IPS DF 4.7 (cell line): ENCODE measurements around the gene BCAT1.
"Not testable (repeated sequence)": the region's sequence is repeated elsewhere in the genome, so short reads cannot be mapped to it uniquely, and the experiment has no call there.

Source experiments
- DNase-seq: peaks from one replicate; pipeline ENCODE4 v3.0.0-alpha.2; 2013; ENCODE audit warnings: low spot score; ENCODE audit errors: extremely low read depth

The BCAT1 gene

GRCh38 chr12:24960222-24960855, 11.4 kb upstream of the BCAT1 start:
- DNase-seq: no peak

- not testable (repeated sequence) for DNase-seq
These were observed 7.5 kb upstream of the BCAT1 start for GRCh38 chr12:24956351-24956750.

GRCh38 chr12:24955853-24956252, 7.0 kb upstream of the BCAT1 start:
- DNase-seq: no peak

- DNase-seq: no peak
These were observed 6.5 kb upstream of the BCAT1 start for GRCh38 chr12:24955389-24955788.

- DNase-seq: no peak
These were observed 5.4 kb upstream of the BCAT1 start for GRCh38 chr12:24954261-24954660.

GRCh38 chr12:24952389-24952788, 3.5 kb upstream of the BCAT1 start:
- no peak for DNase-seq

GRCh38 chr12:24950231-24950834, 1.4 kb upstream of the BCAT1 start:
- no peak for DNase-seq

- no peak for DNase-seq
These were observed 513 bp downstream of the BCAT1 start for GRCh38 chr12:24948420-24948756.

- DNase-seq: no peak
These were observed 1.1 kb downstream of the BCAT1 start for GRCh38 chr12:24947541-24948419.

- DNase-seq: no peak
These were observed 3.1 kb downstream of the BCAT1 start for GRCh38 chr12:24945845-24946244.

GRCh38 chr12:24945039-24945438, 3.9 kb downstream of the BCAT1 start:
- DNase-seq: no peak

GRCh38 chr12:24944601-24944975, 4.3 kb downstream of the BCAT1 start:
- DNase-seq: no peak

- no peak for DNase-seq
These were observed 4.8 kb downstream of the BCAT1 start for GRCh38 chr12:24943947-24944600.

GRCh38 chr12:24940157-24940556, 8.7 kb downstream of the BCAT1 start:
- no peak for DNase-seq

GRCh38 chr12:24939551-24939950, 9.3 kb downstream of the BCAT1 start:
- not testable (repeated sequence) for DNase-seq

GRCh38 chr12:24938341-24938740, 10.6 kb downstream of the BCAT1 start:
- DNase-seq: no peak

- DNase-seq: no peak
These were observed 11.2 kb downstream of the BCAT1 start for GRCh38 chr12:24937553-24938244.

- no peak for DNase-seq
These were observed 15.1 kb downstream of the BCAT1 start for GRCh38 chr12:24933694-24934407.

- DNase-seq: no peak
These were observed 17.1 kb downstream of the BCAT1 start for GRCh38 chr12:24931666-24932405.

- DNase-seq: no peak
These were observed 18.9 kb downstream of the BCAT1 start for GRCh38 chr12:24929953-24930352.
